K562 (cell line): ENCODE results near the gene DMD. TPM values are rescaled to one million over a fixed set of nuclear protein-coding genes. Genes with fewer than 3 reads are reported as not detected.

Experiments
- CEBPZ ChIP-seq: fragments of 150-350 bp; IDR thresholded peaks from 2 replicates; pipeline ENCODE4 v1.6.1; 2014; ENCODE audit warnings: low read depth, mild to moderate bottlenecking, low read length, borderline replicate concordance
- CHD4 ChIP-seq: fragments of 200-600 bp; sonication (generic); IDR thresholded peaks from 3 replicates; pipeline ENCODE4 v1.6.1; 2012; ENCODE audit warnings: low read depth, mild to moderate bottlenecking, mixed read lengths, low read length, inconsistent platforms; ENCODE audit not compliant: insufficient read depth, insufficient replicate concordance, poor library complexity, severe bottlenecking
- MECOM ChIP-seq: fragments of 250-450 bp; sonication (Bioruptor Pico); IDR thresholded peaks from 2 replicates; pipeline ENCODE4 v1.8.0; 2022; ENCODE audit warnings: inconsistent platforms
- PHF20 ChIP-seq: fragments of 450-650 bp; IDR thresholded peaks from 2 replicates; pipeline ENCODE4 v1.6.1; 2018; ENCODE audit not compliant: partially characterized antibody
- PRMT5 ChIP-seq: sonication (generic); formaldehyde crosslinking; IDR thresholded peaks from 2 replicates; pipeline ENCODE4 v1.5.0; 2020; ENCODE audit warnings: missing genetic modification reagents
- RFX7 ChIP-seq: fragments of 250-450 bp; sonication (Bioruptor Pico); IDR thresholded peaks from 2 replicates; pipeline ENCODE4 v1.5.1; 2021; ENCODE audit warnings: mild to moderate bottlenecking
- RUNX1 ChIP-seq: sonication (generic); IDR thresholded peaks from 2 replicates; pipeline ENCODE4 v1.6.1; 2016; ENCODE audit warnings: antibody characterized with exemption, low read depth
- ZBTB40 ChIP-seq, 2 experiments: fragments of 450-650 bp in 1 of 2; sonication (generic) in 1 of 2; formaldehyde crosslinking in 1 of 2; IDR thresholded peaks; 2 replicates each; pipeline versions ENCODE4 v1.7.1 to v1.9.0; 2016 to 2022; ENCODE audit warnings: inconsistent platforms in 1 of 2, mild to moderate bottlenecking in 1 of 2, missing genetic modification reagents in 1 of 2
- polyA plus RNA-seq, 8 experiments: library from polyadenylated mRNA; depleted of rRNA in 4 of 8; stranded (reverse) in 5 of 8; unstranded in 3 of 8; fragments of >200 nt; fragmentation: Nextera tagmentation in 2 of 8; fragmentation: Illumina TruSeq in 1 of 8; extraction: Ambion mirVana in 2 of 8; extraction: Trizol in 1 of 8; gene quantifications; 2 replicates each; pipeline versions ENCODE4 v1.2.1 to v1.2.3, GENCODE V29; 2011 to 2014; ENCODE audit warnings: inconsistent platforms in 1 of 8, missing spikeins in 1 of 8
- total RNA-seq, 7 experiments: library from RNA; depleted of rRNA in 6 of 7; stranded (reverse); fragments of >200 nt in 6 of 7; fragmentation: Illumina TruSeq in 2 of 7; extraction: Trizol in 2 of 7; gene quantifications; 2 replicates each; pipeline versions ENCODE4 v1.2.1 to v1.2.3, GENCODE V29; 2011 to 2021; ENCODE audit warnings: low replicate concordance in 1 of 7

Gene DMD
- total and polyA plus RNA-seq, 9 of the 15 experiments (the other 6 are each of a cell fraction or from before 2014, with no cell fraction given): 3.8 to 20.4 (median 11.4) TPM

DNA sequence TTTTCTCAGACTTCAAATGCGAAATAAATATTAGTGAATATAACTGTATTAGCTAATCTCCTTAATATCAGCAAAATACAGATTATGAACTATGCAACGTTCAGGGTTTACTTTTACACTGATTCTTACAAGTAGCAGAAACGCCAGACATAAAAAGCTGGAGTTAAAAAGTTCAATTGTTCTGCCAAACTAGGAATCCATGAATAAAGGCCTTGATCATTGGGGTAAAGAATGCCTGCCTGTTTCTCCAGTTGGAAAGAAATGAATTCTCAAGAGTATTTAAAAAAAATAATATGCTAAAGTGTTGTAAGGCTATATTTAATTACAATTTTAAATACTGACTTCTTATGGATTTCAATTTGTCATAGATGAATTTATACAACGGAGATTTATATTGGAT lies 612.2 kb downstream of the DMD start (continued):
- TF ChIP-seq ZBTB40 (IDR thresholded peaks at IDR 0.05) (no peak), ZBTB40 (CRISPR knock-in tag; IDR thresholded peaks at IDR 0.05) (no peak), PRMT5 (no peak), RUNX1 (no peak), RFX7 (no peak), CEBPZ (no peak), CHD4 (no peak), MECOM (CRISPR knock-in tag) (no peak), PHF20 (no peak)
